GM19035 (cell line): ENCODE data around the gene SDR39U1.
"Not testable (repeated sequence)": the region's sequence is repeated elsewhere in the genome, so short reads cannot be mapped to it uniquely, and the experiment has no call there.

ENCODE experiments used
- ATAC-seq: cut with Tn5 transposase; IDR thresholded peaks from one replicate; pipeline ENCODE4 v1.9.1; 2021; ENCODE audit not compliant: unreplicated experiment

Gene SDR39U1, protein sequence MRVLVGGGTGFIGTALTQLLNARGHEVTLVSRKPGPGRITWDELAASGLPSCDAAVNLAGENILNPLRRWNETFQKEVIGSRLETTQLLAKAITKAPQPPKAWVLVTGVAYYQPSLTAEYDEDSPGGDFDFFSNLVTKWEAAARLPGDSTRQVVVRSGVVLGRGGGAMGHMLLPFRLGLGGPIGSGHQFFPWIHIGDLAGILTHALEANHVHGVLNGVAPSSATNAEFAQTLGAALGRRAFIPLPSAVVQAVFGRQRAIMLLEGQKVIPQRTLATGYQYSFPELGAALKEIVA

DNA sequence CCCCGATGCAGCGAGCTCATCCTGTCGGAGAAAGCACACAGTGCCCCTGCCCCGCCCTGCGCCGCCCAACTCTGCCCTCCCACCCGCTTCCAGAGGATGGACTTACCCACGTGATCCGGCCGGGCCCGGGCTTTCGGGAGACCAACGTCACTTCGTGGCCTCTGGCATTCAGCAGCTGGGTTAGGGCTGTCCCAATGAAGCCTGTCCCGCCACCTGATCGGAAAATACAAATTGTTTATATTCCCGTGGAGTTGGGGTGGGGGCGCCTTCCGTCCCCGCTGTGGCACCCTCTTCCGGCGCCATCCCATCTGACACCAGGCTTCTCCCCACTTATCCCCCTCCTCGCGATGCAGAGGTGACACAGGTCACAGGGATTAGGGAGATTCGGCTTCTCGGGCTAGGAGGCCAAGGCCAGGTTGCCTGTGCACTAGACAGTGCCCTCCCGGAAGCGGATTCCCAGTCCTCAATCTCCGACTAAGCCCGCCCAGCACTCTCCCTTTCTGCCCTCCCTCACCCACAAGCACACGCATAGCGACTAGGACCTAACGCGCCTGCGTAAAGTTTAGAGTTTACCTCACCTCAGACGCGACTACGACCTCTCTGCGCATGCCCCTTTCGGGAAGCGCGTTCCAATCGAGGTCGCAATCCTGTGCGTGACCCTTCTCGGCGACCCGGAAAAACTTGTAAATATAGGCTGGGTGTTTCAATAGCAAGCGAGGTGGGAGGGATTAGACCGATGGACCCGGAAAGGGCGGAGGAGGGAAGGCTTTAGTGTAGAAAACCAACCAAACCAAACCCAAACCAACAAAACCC lies at the start of gene SDR39U1:
Gene SDR39U1, minus strand, starts transcription at position 537 of the 813 bp plus-strand sequence. Its CDS starts 7 bp downstream, at position 530.
- peak; percentile 91 for ATAC-seq

DNA sequence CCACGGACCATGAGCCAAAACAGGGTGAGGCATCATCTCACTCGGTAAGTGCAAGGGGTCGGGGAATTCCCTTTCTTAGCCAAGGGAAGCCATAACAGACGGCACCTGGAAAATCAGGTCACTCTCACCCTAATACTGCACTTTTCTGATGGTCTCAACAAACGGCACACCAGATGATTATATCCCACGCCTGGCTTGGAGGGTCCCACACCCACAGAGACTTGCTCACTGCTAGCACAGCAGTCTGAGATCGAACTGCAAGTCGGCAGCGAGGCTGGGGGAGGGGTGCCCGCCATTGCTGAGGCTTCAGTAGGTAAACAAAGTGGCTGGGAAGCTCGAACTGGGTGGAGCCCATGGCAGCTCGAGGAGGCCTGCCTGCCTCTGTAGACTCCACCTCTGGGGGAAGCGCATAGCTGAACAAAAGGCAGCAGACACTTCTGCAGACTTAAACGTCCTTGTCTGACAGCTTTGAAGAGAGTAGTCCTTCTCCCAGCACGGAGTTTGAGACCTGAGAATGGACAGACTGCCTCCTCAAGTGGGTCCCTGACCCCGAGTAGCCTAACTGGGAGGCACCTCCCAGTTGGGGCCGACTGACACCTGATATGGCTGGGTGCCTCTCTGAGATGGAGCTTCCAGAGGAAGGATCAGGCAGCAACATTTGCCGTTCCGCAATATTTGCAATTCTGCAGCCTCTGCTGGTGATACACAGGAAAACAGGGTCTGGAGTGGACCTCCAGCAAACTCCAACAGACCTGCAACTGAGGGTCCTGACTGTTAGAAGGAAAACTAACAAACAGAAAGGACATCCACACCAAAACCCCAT lies 49.2 kb upstream of the SDR39U1 start:
- not testable (repeated sequence) for ATAC-seq

DNA sequence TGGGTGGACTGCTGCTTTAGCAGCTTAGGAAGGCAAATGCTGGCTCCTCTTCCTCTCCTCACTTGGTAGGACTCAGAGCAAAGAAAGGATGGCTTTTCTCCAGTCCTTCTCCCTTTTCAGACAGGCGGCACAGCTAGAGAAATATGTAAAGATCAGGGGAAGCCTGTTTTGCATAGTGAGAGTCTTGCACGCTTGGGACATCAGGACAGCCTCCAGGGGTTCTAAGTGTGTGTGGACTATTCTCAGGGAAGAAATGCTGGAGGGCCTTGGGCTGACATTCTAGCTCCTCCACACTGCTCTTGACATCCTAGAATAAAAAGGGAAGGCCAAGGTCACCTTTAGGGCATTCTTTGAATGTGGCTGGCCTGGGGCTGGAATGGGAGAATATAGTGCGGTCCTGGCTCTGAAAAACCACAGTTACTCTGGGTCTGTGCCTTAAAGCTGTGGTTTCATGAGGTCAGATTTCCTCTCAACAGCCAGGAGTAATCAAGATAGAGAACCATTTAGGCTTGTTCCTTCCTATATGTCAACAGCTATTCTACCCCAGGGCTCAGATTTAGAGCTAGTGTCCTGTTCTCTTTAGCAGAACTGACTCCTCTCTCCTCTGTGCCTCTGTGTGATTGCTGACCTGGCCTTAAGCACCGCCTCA lies 41.2 kb upstream of the SDR39U1 start:
- no peak for ATAC-seq

DNA sequence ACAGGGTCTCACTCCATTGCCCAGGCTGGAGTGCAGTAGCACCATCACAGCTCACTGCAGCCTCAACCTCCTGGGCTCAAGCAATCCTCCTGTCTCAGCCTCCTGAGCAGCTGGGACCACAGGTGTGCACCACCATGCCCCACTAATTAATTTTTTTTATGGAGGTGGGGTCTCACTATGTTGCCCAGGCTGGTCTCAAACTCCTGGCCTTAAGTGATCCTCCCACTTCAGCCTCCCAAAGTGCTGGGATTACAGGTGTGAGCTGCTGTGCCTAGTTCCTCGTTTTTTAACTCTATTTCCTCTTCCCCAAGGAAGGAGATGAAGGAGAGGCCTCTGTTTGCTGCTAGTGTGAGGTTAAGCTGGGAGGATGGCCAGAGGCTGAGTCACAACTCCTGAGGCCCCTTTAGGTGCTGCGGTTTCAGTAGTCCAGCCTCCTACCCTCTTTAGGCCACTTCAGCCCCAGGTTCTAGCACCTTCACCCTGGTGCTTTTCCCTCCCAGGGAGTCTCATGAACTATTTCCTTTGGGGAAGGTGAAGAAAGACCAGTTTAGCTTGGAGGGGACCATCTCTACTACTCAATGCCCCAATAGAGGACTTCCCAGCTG lies 40.2 kb upstream of the SDR39U1 start:
- ATAC-seq = not testable (repeated sequence)

DNA sequence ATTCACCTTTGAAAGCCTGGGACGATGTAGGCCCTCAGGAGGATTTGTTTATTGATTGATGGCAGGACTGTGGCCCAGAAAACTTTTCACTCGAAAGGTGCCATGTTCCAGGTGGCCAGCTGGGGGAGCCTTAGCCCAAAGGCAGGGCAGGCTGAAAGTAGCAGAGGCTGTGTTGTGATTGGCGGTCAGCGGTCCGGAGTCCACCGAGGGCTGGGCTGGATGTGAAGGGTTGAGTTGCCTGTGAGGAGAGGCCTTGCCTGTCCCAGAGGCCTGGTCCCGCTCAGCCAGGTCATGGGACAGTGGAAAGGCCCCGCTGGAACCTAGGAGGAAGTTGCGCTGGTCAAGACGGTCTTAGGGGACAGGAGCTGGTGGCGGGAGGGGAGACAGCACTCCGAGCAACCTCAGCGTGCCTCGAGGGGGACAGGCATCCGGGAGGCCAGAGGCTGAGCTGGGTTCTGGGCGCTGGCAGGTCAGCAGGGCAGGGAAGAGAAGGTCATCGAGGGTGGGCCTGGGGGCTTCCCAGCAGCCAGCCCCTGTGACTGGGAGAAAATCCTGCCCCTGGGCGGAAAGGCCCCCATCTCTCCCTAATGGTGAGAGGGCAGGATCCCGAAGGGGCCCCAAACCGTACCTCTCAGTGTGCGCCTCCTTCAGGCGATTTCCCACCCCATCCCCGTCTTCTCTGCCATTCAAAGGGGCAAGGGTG lies 39.2 kb upstream of the SDR39U1 start:
- ATAC-seq = peak; percentile 91

DNA sequence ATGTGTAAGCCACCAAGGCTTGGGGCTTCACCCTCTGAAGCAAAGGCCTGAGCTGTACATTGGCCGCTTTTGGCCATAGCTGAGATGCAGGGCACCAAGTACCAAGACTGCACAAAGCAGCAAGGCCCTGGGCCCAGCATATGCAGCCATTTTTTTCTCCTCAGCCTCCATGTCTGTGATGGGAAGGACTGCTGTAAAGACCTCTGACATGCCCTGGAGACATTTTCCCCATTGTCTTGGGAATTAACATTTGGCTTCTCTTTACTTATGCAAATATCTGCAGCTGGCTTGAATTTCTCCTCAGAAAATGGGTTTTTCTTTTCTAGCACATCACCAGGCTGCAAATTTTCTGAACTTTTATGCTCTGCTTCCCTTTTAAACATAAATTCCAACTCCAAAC lies 37.4 kb upstream of the SDR39U1 start:
- ATAC-seq = not testable (repeated sequence)

DNA sequence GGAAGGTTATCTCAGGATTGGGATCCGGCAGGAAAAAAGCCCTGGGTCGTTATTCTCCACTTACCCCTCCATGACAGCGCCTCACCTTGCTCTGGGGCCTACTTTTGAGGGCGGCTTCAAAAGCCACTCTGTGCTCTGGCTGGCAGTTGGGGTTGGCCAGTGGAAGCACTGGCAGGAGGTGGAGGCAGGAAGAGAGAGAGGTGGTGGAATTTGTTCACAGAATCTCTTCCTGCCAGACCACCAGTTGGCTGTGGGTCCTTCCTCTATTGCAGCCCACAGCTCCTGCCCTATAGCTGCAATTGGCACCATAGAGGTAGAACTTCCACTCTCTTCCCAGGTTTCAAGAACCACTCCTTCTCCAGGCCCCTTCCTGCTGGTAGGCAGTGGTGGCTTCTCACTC lies 32.7 kb upstream of the SDR39U1 start:
- no peak for ATAC-seq

DNA sequence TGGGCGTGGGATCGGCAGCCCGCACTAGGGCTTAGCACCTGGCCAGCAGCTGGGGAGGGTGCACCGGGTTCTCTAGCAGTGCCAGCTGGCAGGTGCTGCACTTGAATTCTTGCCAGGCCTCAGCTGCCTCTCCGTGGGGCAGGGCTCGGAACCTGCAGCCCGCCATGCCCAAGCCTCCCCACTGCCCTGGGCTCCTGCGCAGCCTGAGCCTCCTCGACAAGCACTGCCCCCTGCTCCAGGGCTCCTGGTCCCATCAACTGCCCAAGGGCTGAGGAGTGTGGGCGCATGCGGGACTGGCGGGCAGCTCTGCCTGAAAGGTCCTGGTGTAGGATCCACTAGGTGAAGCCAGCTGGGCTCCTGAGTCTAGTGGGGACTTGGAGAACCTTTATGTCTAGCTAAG lies 30.6 kb upstream of the SDR39U1 start:
- no peak for ATAC-seq

DNA sequence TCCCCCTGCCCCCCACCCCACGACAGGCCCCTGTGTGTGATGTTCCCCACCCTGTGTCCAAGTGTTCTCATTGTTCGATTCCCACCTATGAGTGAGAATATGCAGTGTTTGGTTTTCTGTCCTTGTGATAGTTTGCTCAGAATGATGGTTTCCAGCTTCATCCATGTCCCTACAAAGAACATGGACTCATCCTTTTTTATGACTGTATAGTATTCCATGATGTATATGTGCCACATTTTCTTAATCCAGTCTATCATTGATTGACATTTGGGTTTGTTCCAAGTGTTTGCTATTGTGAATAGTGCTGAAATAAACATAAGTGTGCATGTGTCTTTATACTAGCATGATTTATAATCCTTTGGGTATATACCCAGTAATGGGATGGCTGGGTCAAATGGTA lies 27.9 kb upstream of the SDR39U1 start:
- ATAC-seq = not testable (repeated sequence)

DNA sequence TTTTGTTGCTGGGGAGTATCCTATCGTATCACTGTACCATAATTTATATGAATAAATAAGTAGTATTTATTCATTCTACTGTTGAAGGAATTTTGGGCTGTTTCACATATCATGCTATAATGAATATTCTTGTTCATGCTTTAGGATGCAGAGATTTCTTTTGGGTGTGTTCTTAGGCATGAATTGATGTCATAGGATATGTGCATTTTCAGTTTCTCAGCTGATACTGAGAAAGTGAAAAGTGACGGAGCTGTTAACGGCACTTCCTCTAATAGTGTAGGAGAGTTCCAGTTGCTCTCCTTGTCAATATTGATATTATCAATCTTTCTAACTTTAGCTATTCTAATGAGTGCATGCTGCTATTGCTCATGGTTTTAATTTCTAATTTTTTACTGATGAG lies 23.2 kb upstream of the SDR39U1 start:
- no peak for ATAC-seq

DNA sequence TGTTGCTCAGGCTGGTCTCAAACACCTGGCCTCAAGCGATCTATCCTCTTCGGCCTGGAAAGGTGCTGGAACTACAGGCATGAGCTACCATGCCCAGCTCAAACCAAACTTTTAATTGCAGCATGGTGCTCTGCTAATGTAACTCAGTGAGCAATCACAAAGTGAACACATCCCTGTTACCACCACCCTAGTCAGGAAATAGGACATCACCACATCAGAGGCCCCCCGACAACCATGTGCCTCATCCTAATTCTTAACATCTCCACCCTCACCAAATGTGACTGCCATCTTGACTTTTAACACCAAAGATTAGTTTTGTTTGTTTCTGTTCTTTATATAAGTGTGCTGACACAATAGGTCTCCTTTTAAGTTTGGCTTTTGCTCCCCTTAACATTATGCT lies 22.8 kb upstream of the SDR39U1 start:
- ATAC-seq = no peak

DNA sequence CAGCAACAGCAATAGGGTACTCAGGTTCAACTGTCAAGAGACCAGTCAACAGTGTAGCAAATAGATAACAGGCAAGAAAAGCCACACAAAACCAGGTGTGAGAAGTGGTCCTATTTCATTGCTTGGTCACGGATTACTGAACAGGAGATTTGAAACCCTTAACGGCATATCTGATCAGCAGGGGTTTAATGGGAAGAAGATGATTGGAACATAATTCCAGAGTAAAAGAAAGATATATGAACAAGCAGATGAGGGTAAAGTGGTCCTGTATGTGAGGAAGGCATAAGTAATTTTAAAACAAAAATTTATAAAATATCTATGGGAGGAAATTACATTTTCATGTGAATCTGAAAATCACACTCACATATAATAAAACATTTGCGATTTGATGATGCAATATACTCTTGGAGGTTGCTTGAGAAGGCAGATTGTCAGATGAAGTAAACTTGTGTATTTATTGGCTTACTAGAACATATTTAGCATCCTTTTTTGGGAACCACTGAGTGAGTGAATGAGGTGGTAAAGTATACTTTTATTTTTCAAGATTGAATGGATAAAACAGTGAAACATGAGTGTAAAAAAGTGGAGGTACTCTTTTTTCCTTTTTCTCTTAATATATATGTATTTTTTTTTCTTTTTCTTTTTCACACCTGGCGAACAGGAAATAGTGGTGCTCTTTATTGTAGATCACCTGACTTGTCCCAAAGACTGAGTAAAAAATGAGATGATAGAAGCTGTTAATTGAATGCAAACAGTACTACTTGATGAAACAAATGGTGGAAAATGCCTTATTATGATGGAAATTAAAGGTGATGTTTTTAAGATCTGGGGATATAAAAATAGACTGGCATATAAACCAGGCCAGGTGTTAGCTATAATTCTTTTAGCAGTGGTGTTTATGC lies 21.6 kb upstream of the SDR39U1 start:
- no peak for ATAC-seq

DNA sequence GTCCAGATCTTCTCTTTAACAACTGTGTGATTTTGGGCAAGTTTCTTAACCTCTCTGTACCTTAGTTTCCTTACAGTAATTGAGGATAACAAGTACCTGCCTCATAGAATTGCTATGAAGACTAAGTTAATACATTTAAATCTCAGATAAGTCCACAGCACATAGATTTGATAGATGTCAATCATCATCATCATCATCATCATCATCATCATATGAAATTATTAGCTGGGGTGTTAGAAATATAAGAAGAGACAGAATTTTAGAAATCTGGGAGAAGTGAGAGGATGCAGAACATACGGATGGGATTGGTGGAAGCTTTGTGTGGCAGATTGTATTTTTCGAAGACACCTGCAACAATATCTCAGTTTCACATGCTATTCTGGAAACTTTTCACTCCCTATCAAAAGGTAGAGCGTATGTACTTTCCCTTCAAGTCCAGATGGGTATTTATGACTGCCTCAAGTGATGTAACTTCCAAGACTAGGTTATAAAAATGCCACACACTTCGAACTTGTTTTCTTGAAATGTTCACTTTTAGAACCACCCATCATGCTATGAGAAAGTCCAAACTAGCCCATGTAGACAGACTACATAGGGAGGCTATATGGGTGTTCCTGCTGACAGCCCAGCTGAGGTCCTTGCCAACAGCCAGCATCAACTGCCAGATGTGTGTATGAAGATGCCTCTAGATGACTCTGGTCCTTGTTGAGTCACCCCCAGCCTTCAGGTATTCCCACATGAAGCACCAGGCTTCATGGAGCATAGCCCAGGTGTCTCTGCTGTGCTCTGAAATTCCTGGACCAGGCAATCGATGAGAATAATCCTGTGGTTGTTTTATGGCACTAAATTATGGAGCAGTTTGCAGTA lies 20.7 kb upstream of the SDR39U1 start:
- ATAC-seq = no peak

DNA sequence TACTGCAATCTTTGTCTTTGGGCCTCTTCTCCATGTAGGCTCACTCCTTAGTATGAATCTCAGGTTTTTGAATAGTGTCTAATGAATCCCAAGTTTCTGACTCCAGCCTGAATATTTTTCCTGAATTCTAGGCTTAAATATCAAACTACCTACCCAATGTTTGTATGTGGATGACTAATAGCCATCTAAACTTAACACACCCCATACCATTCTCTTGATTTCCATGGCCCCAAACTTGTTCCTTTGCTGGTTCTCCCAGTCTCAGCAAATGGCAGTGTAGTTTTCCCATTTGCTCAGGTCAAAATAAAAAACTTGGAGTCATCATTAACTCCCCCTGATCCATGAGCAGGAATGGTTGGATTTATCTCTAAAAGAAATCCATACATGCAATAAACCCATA lies 18.8 kb upstream of the SDR39U1 start:
- ATAC-seq = no peak

DNA sequence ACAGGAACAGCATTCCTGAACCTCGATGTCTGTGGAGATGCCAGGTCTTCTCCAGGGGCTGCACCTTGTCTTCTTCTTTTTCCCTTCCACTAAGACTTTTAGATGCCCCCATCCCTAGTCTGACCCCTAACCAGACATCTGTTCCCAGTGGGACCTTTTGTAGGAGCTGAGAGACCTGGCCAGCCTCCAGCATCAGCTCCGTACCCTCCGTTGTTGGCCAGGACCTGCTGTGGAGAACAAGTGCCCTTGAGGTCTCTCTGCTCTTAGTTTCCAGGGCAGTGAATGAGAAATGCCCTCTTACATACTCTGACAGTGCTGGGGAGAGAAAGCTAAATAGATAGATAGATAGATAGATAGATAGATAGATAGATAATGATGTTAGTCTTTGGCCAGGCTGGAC lies 16.8 kb upstream of the SDR39U1 start:
- ATAC-seq = no peak

DNA sequence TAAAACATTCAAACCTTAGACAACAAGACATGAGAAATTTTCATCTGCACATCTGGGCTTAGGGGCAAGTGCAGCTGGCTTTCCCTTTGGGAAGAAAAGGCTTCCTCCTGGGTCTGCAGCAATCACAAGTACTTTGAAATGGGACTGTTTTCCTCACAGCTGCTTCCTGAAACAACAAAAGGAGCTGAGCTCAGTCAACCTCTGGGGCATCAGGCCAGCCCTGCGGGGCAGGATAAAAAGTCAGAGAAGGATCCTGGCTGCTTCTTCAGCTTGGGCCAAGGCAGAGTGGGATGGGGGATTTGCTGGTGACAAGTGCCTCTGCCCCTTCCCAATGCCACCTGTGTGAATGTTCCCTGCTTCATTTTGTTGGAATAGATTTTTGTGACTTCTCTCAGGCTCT lies 16.2 kb upstream of the SDR39U1 start:
- ATAC-seq = no peak

DNA sequence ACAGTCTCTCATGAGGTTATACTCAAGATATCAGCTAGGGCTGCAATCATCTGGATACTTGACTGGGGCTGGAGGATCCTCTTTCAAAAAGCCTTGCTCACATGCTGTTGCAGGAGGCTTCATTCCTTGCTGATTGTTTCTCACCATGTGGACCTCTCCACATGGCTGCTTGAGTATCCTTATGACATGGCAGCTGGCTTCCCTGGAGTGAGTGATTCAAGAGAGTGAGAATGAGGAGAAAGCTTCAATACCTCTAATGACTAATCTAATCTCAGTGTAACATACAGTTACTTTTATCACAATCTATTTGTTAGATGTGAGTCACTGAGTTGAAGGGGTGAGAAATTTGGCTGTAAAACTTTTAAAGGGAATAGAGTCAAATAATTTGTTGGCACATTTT lies 14.4 kb upstream of the SDR39U1 start:
- no peak for ATAC-seq

DNA sequence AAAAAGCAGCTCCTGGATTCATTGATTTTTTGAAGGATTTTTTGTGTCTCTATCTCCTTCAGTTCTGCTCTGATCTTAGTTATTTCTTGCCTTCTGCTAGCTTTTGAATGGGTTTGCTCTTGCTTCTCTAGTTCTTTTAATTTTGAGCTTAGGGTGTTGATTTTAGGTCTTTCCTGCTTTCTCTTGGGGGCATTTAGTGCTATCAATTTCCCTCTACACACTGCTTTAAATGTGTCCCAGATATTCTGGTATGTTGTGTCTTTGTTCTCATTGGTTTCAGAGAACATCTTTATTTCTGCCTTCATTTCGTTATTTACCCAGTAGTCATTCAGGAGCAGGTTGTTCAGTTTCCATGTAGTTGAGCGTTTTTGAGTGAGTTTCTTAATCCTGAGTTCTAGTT lies 8.3 kb upstream of the SDR39U1 start:
- not testable (repeated sequence) for ATAC-seq
